GM21381 (cell line): ENCODE measurements around the gene PRDX2.
A peak's percentile ranks its signal among the peaks of the same experiment; 100 is the strongest.
"Not testable (repeated sequence)": the region's sequence is repeated elsewhere in the genome, so short reads cannot be mapped to it uniquely, and the experiment has no call there.

Experiments used
- ATAC-seq: cut with Tn5 transposase; IDR thresholded peaks from one replicate; pipeline ENCODE4 v1.9.1; 2021; ENCODE audit warnings: mild to moderate bottlenecking, moderate library complexity; ENCODE audit not compliant: unreplicated experiment

The PRDX2 gene

GRCh38 chr19:12828494-12828893 is 26.9 kb upstream of the PRDX2 start:
- no peak for ATAC-seq

DNA sequence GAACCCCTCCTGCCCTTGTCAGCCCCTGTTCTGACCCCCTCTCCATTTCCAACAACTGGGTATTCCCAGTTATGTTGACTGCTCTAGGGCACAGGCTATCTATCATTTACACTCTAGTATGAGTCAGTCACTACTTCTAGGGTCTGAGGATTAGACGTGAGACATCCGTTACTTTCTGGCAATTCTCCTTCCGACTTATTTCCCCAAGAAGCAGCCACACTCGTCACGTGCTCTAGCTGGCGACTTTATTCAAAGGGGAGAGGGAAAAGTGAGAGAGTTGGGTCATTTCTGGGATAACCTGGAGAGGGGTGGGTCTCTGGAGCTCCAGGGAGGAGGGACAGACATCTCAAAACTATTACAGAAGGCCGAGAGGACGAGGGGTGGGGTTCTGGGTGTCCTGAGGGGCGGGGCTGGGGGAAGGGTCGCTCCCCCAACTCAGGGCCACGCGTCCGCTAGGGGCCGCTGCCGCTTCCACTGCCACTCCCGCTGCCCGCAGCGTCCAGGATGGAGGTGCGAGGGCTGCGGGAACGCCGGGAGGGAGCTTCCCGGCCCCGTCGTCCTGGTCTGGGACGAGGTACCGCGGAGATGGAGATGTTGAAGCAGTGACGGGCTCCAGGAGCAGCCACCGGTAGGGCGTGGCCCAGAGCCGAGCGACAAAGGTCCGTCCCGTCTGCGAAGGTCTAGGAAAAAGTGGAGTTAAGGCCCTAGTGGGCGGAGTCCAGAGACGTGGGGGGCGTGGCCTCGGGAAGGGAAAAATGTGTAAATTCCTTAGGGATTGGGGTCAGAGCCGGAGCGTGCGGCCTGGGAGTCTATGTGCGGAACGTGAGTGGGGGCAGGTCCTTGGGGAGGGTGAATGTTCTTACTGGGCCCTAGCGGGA is 23.9 kb upstream of the PRDX2 start:
- ATAC-seq = no peak

DNA sequence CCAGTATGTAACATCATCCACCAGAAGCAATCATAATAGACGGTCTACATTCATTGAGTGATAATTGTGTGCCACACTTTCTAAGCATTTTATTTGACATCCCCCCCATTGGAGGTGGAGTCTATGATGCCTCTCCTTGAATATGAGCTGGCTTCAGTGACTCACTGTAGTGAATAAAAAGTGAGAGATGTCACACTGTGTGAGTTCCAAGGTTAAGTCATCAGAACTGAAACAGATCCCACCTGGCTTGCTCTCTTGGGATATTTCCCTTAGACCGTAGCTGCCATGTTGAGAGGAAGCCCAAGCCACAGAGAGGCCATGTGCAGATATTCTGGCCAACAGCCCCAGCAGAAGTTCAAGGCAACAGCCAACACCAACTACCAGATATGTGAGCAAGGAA is 20.2 kb upstream of the PRDX2 start:
- ATAC-seq = no peak

DNA sequence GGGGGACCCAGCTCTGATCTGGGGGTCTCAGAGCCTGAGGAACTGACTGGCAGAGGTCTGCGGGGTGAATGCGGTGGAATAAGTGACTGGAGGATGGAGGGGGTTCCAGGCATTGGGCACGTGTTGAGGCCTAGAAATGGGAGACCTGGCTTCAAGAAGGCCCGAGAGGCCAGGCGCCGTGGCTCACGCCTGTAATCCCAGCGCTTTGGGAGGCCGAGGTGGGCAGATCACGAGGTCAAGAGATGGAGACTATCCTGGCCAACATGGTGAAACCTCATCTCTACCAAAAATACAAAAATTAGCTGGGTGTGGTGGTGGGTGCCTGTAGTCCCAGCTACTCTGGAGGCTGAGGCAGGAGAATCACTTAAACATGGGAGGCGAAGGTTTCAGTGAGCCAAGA is 16.2 kb upstream of the PRDX2 start:
- ATAC-seq = not testable (repeated sequence)

DNA sequence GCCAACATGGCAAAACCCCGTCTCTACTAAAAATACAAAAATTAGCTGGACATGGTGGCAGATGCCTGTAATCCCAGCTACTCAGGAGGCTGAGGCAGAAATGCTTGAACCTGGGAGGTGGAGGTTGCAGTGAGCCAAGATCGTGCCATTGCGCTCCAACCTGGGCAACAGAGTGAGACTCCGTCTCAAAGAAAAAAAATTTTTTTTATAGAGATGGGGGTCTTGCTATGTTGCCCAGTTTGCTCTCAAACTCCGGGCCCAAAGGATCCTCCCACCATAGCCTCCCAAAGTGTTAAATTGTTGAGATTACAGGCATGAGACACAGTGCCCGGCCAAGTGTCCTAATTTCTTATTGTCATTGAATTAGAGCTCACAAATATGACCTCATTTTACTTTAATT is 15.6 kb upstream of the PRDX2 start:
- not testable (repeated sequence) for ATAC-seq

- ATAC-seq = no peak
Measured at GRCh38 chr19:12815088-12815487, 13.5 kb upstream of the PRDX2 start.

DNA sequence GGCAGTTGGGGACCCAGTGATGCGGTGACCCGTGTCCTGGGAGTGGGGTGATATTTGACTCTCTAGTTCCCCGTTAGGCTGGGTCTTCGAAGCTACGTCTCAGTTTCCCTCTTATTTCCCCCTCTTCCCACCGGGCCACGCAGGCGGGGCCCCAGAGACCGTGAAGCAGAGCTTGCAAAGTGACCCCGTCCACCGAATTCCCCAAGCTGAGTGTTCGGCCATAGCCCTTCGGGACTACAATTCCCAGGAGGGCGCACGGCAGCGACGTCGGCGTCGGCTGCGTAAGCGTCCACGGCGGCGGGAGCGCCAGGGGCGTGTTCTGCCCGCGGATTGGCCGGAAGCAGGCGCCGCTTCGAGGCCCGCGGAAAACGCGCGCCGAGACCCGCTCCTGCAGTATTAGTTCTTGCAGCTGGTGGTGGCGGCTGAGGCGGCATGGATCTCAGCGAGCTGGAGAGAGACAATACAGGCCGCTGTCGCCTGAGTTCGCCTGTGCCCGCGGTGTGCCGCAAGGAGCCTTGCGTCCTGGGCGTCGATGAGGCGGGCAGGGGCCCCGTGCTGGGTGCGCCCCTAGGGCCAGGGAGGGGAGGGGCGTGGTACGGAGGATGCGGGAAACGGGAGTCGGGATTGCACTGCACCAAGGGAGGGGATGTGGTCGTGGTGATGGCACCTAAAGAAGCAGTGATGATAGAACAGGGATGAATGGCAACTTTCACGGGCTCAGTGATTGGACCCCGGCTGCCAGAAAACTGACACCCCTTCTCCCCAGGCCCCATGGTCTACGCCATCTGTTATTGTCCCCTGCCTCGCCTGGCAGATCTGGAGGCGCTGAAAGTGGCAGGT is 4.9 kb upstream of the PRDX2 start, which contains the start of gene RNASEH2A:
Gene RNASEH2A, plus strand, starts transcription at position 343 of the 840 bp plus-strand sequence. Its CDS starts 90 bp downstream, at position 433.
- ATAC-seq = peak; percentile 86

DNA sequence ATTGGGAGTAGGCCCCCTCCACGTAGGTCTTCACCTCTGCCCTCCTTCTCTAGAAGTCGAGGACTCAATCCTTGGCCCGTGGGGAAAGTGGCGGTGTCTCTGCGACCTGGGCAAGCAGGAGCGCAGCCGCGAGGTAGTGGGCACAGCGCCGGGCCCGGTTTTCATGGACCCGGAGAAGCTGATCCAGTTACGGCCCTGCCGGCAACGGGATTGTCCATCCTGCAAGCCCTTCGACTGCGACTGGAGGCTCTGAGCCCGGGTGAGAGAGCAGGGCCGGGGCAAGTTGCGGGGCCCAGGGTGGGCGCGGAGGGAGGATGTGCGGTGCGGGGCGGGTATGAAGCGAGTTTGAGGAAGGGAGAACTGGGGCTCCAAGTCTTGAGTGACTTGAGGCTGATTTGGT is 2.5 kb upstream of the PRDX2 start:
- ATAC-seq = no peak

DNA sequence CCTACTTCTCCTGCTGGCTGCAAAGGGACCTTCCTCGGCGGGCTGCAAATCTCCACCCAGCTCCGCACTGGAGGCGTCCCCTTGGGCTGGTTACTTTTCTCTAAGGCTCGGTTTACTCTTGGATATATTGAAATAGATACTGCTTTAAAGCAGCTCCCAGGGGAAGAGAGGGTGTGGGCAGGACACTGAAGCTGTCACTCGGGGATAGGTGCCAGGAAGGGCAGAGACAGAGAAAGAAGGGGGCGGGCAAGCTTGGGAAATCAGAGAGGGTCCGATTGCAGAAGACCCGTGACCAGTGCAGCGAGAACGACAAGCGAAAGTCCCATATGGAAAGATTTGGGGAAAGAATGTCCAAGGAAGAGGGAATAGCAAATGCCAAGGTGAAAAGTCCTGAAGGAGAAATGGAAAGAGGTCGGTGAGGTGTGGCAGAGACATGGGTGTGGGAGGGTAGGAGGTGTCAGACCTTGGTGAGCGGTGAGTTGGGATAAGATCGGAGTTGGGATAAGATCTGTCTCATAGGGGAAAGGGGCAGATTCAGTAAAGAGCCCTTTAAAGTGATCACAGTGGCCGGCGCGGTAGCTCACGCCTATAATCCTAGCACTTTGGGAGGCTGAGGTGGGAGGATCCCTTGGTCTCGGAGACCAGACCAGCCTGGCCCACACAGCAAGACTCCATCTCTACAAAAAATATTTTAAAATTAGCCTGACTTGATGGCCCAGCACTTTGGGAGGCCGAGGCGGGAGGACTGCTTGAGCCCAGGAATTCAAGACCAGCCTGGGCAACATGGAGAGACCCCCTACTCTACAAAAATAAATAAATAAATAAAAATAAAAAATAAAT is 887 bp upstream of the PRDX2 start:
- no peak for ATAC-seq

DNA sequence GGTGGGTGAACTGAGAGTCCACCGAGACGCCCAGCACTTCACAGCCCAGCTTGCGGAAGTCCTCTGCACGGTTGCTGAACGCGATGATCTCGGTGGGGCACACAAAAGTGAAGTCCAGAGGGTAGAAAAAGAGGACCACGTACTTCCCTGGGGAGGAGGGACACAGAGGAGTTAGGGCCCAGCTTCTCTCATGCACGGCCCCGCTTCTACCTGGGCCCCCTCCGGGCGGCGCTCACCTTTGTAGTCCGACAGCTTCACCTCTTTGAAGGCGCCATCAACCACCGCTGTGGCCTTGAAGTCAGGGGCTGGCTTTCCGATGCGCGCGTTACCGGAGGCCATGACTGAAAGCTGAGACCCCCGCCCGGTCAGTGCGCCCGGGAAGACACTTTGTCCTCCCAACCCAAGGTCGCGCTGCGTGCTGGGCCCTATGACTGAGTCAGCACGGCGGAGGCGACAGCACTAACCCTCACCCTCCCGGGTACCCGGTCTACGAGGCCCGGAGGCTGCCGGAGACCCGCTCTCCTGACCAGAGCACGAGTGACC is 606 bp downstream of the PRDX2 start:
- no peak for ATAC-seq

- no peak for ATAC-seq
Measured at GRCh38 chr19:12800466-12800770, 1.2 kb downstream of the PRDX2 start.

DNA sequence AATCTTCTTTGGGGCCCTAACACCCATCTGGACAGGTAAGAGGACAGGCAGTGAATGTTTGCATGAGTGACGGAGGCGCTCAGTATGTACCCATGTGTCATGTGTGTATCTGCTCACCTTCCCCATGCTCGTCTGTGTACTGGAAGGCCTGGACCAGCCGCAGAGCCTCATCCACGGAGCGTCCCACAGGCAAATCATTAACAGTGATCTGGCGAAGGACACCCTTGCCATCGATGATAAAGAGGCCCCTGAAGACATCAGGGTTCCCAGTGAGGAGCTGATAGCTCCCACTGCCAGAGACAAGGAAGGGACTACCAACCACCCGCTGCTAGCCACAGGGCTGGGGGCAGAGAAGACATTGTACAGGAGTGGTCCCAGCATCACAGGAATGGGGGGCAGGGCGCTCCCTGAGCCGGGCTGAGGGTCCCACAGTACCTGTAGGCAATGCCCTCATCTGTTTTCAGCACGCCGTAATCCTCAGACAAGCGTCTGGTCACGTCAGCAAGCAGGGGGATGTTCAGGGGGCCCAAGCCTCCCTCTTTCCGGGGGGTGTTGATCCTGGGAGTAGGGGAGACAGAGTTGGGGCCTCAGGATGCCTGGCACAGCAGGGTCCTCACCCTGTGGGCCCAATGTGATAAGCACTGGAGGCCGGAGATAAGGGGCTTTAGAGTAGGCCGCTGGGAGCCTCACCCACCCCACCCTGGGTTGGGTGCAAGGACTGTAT is 1.7 kb downstream of the PRDX2 start:
- ATAC-seq = no peak

DNA sequence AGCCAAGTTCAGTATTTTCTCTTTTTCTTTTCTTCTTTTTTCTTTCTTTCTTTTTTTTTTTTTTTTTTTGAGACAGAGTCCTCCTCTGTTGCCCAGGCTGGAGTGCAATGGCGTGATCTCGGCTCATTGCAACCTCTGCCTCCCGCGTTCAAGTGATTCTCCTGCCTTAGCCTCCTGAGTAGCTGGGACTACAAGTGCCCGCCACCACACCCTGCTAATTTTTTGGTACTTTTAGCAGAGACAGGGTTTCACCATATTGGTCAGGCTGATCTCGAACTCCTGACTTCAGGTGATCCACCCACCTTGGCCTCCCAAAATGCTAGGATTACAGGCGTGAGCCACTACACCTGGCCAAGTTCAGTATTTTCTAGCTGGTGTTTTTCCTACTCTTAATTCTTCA is 4.0 kb downstream of the PRDX2 start:
- not testable (repeated sequence) for ATAC-seq

DNA sequence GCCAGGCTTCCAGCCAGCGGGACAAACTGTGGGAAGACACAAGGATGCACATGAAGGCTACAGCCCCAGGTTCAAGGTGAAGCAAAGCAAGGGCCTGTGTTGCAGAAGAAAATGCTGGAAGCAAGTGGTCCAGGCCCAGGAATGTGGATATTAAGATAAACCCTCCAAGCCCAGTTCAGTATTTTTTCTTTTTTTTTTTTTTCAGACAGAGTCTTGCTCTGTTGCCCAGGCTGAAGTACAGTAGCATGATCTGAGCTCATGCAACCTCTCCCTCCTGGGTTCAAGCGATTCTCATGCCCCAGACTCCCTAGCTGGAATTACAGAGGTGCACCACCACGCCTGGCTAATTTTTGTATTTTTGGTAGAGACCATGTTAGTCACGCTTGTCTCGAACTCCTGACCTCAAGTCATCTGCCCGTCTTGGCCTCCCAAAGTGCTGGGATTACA is 4.4 kb downstream of the PRDX2 start:
- ATAC-seq = no peak

DNA sequence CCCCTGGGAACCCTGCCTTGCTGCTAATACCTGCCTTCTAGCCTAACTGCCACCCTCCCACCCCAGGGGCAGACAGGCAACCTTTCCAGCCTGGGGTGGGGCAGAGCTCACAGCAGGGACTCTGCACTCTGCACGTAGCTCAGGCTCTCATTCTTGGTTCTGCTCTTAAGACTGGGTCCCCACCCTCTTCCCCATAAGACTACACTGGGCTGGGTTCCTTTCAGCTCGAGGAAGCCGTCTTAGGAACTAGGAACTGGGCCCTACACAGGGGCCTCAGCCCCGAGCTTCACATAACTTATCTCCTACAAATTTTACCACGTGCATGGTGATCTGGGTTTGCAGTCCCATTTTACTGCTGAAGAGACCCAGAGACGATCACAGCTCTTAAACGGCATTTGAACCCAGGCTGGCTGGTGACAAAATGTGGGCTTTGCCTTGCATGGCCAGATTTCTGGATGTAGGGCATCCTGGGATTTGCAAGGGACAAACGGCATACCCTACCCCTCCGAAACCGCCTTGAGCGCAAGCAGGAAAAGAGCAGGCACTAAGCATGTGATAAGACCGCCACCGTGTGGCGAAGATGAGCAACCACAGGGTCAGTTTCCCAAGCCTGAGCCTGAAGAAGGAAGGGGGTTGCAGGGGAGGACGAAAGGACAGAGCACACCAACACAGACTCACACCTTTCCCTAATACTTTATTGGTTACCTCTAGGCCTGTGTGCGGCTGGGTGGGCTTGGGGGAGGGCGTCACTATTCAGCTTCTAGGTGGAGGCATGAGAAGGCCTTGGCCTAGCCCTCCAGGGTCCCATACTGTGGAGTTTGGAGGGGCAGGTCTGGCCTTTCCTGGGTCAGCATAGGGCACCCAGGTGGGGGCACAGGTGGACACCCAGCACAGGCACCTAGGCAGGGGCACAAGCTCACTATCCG is 5.2 kb downstream of the PRDX2 start:
- no peak for ATAC-seq

DNA sequence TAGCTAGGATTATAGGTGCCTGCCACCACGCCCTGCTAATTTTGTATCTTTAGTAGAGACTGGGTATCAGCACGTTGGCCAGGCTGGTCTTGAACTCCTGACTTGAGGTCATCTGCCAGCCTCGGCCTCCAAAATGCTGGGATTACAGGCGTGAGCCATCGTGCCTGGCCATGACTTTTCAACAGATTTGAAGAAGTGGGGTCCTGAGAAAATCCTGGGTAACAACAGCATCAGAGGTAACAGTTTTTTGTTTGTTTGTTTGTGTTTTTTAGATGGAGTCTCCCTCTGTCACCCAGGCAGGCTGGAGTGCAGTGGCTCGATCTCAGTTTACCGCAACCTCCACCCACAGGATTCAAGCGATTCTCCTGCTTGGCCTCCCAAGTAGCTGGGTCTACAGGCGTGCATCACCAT is 6.6 kb downstream of the PRDX2 start:
- ATAC-seq = no peak

DNA sequence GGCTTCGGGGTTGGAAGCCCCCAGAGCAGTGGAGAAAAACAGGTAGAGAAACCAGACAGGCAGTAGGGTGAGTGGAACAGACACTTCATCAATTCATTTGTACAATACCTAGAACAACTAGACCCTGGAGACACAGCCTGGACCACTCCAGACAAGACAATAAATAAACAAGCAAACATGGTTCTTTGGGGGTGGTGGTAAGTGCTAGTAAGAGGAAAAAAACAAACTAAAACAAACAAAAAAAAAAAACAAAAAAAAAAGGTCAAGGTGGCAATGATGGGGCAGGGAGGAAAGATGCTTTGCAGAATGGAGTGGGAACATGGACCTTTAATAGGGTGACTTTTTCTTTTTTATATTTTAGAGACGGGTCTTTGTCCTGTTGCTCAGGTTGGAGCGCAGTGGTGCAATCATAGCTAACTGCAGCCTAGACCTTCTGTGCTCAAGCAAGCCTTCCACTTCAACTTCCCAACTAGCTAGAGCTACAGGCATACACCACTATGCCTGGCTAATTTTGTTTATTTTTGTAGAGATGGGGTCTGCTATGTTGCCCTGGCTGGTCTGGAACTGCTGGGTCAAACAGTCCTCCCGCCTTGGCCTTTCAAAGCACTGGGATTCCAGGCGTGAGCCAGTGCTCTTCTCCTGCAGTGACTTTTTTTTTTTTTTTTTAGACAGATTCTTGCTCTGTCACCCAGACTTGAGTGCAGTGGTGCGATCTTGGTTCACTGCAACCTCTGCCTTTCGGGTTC is 7.2 kb downstream of the PRDX2 start:
- ATAC-seq = no peak
